Globus pallidus (tissue), 1 donor: Measurements from ENCODE around the gene SYNPO2.
"Not testable (repeated sequence)": the region's sequence is repeated elsewhere in the genome, so short reads cannot be mapped to it uniquely, and the experiment has no call there.

Experiments used
- DNase-seq: peaks from one replicate; pipeline ENCODE4 v3.0.0-alpha.2; 2015; ENCODE audit warnings: low spot score

Gene SYNPO2

DNA sequence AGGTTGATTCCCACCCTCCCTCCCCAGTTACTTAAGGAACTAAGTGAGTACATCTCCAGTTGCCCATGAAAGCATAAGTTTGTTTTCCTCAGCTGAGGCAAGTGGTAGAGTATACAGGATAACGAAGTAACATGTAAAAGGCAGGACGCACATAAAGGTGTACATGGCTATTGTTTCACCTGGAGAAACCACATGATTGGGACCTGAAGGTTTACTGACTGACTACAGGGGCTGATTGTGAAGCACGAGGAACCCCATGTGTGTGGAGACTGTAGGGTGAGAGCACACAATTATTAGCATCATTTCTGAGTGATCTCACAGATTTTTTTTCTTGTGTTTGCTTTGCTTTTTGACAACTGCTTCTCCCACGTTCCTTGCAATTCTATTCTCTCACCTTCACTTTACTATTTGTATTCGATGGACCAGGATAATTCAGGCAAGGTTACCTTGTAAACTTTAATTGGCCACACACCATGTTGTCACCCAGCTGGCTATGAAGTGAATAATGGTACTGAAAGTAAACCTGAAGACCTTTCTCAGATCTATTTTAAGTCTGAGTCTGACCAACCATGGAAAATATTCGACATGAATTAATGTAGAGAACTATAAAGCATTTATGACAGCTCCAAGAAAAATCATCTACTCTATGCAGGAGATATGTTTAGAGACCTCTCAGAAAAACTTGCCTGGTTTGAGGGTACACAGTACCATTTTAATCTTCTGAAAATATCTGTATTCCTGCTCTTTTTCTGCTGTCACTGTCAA lies 144.4 kb downstream of the SYNPO2 start:
- no peak for DNase-seq

DNA sequence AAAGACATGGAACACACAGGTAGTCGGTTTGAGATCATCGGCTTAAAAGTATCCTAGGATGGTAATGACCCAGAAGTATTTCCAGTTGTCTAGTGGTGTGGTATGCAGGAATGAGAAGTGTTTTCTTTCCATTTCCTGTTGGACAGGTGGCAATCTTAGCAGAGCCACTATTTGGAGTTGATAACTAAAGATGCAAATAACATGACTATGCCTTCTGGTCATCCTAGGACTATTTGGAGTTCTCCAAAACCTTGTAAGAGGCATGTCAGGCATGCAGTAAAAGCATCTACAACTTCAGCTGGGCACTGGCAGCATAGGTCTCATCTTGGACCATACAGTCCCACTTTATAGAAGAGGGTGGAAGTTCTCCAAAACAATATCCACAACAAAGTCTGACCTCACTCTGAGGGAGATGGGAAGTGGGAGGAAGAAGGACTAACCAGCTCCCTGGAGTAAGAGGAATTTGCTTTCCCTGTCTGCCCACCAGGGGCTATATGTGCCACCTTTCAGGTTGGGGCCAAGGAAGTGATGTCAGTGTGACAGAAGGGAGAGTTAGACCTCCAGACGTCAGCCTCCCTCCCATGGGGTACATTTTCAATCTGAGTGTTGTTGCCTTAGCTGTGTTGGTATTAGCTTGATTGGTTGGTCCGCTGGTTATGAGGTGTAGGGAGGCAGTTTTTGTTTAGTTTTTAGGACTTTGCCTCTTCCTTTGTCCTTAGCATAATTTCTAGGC lies 145.8 kb downstream of the SYNPO2 start:
- DNase-seq: no peak

- DNase-seq: no peak
Observed at GRCh38 chr4:119035951-119036737, 147.5 kb downstream of the SYNPO2 start.

GRCh38 chr4:119037709-119038108 lies 149.1 kb downstream of the SYNPO2 start:
- no peak for DNase-seq

- DNase-seq: no peak
Observed at GRCh38 chr4:119038116-119038841, 149.6 kb downstream of the SYNPO2 start.

DNA sequence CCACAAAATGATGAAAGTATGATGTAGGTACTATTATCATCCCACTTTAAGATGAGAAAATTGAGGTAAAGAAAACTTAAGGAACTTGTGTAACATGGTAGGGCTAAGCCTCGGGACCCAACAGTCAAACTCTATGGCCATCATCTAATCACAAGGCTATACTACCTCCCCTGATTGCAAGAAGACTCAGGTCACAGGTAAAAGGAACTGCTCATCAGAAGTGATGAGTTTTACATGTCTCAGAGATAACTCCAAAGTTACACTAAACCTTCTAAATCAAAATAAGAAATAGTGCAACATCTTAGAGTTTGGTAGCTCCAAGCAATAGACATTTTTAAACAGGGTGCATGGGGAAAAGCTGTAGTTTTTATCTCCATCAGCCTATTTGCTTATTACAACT lies 150.5 kb downstream of the SYNPO2 start:
- no peak for DNase-seq

- DNase-seq: no peak
Observed at GRCh38 chr4:119039779-119040178, 151.1 kb downstream of the SYNPO2 start.

GRCh38 chr4:119040261-119040660 lies 151.6 kb downstream of the SYNPO2 start:
- DNase-seq: no peak

DNA sequence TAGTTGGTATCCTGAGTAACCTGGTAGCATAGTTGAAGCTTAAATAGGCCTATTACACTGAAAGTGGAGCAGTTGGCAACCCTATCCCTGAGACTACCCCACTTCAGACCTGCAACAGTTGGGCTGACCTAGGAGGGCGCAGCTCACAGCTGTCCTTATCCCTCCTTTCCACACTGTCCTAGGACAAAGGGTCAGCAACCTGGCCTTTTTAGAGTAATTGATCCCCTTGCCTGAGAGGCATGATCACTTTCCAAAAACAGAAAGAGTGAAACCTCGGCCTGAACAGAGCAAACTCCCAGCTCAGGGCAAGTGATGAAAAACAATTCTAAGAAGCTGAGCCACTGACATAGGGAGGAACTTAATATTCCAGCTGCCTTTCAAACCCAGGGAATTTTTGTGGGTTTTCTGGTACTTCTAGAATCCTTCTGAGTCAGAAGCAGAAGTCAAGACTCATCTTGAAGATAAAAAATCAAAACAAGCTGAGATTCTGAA lies 152.1 kb downstream of the SYNPO2 start:
- DNase-seq: no peak

GRCh38 chr4:119041396-119041795 lies 152.7 kb downstream of the SYNPO2 start:
- DNase-seq: no peak

GRCh38 chr4:119041951-119042560 lies 153.4 kb downstream of the SYNPO2 start:
- DNase-seq: peak; percentile 72

GRCh38 chr4:119046263-119046662 lies 157.6 kb downstream of the SYNPO2 start:
- no peak for DNase-seq

GRCh38 chr4:119047059-119047458 lies 158.4 kb downstream of the SYNPO2 start:
- not testable (repeated sequence) for DNase-seq

DNA sequence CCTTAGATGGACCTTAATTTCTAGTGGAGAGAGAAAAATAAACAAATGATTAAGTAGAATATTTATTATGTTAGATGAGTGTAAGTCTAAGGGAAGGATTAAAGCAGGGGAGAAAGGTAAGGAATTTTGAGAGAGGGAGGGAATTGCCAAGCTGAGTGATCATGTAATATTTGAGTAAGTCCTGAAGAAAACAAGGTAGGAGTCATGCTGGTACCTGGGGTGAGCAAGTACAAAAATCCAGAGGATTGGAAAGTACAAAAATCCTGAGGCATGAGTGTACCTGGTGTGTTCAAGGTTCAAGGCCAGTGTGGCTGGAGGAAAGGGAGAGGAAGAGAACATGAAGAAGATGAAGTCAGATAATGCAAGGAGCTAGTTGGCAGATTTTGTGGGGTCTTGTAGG lies 159.8 kb downstream of the SYNPO2 start:
- DNase-seq: no peak

GRCh38 chr4:119049342-119049741 lies 160.7 kb downstream of the SYNPO2 start:
- no peak for DNase-seq

DNA sequence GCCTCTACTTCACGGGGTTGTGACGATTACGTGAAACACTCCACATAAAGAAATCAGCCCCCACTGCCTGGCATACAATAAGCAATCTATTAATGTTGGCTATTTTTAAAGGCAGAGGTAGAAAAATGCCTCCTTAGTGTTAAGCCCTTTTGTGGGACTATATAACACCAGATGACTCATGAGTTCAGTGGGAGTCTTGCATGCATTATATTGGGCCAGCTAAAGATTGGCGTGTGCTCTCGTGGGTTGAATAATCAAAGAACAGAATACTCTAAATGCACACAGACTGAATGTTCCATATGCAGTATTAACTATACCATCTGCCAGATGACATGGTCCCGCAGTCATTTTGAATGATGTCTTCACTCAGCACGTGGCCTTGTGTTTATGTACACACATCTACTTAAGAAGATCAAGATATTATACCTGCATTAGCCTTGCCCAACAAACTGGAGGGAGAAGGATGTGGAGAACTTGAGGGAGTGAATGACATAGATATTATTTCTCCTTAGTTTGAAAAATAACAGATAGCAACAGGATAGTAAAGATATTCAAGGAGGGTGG lies 162.0 kb downstream of the SYNPO2 start:
- DNase-seq: no peak

- DNase-seq: no peak
Observed at GRCh38 chr4:119053245-119053644, 164.6 kb downstream of the SYNPO2 start.

DNA sequence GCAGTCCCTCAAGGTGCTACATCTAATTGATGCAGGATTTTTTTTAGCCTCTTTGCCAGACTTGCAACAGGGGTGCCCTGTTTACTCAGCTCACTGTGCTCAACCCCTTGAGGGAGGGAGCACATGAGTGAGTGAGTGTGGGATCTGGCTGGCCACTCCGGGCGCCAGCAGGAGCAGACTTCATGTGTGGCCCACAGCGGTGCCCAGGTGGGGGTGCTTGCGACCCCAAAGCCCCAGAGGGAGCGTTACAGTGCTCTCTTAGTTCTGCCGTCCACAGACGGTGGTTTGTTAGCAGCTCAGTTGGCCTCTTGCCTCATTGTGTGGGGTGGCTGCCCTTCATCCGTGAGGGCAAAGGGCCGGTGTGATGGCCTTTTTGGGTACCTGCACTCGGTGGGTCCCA lies 165.3 kb downstream of the SYNPO2 start:
- no peak for DNase-seq

DNA sequence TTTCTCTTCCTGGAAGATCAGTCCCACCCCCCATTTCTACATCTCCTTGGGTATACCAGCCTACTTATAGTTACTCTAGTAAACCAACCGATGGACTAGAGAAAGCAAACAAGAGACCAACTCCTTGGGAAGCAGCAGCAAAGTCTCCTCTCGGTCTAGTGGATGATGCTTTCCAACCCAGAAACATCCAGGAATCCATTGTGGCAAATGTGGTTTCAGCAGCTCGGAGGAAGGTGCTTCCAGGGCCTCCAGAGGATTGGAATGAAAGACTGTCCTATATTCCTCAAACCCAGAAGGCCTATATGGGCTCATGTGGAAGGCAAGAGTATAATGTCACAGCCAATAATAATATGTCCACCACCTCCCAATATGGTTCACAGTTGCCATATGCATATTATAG lies 168.8 kb downstream of the SYNPO2 start:
- DNase-seq: no peak

- no peak for DNase-seq
Observed at GRCh38 chr4:119059221-119059620, 170.6 kb downstream of the SYNPO2 start.

- not testable (repeated sequence) for DNase-seq
Observed at GRCh38 chr4:119067125-119067524, 178.5 kb downstream of the SYNPO2 start.
